ENCODE data around the gene PRR5. TPM values are rescaled to one million over a fixed set of nuclear protein-coding genes. Genes with fewer than 3 reads are reported as not detected.
A peak's percentile ranks its signal among the peaks of the same experiment; 100 is the strongest.

Gene PRR5
- total RNA-seq, 1 donor from 2014 or later, result 8.5 TPM

- peak in 1 of 2 donors; percentile 84 for DNase-seq (ENCODE audit: low read depth in 2 of 2)
Observed at GRCh38 chr22:44714703-44715350, 12.8 kb downstream of the PRR5 start.

- DNase-seq (ENCODE audit: low read depth in 2 of 2), result no peak
Observed at GRCh38 chr22:44718418-44718817, 16.4 kb downstream of the PRR5 start.

- DNase-seq (ENCODE audit: low read depth in 2 of 2), result no peak
Observed at GRCh38 chr22:44719586-44720368, 17.8 kb downstream of the PRR5 start.

GRCh38 chr22:44721213-44721612 is 19.2 kb downstream of the PRR5 start:
- no peak for DNase-seq (ENCODE audit: low read depth in 2 of 2)

DNA sequence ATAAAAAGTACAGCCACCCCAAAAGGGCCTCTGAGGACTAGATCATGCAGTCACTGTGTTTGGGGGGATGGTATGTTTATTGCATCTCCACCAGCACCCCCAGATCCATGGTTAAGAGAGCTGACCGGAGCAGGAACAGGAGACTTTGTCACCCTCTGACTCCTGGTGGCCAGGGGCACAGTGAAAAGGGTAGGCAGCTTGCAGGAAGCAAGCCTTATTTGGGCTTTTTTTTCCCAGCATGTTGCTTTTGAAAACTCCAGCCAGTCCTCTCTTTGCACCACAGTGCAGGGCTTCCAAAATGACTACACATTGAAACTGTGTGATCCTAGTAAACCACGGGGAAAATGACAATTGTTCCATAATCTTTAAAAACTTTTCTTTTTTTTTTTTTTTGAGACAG is 20.6 kb downstream of the PRR5 start:
- no peak for DNase-seq (ENCODE audit: low read depth in 2 of 2)

GRCh38 chr22:44723801-44724200 is 21.8 kb downstream of the PRR5 start:
- DNase-seq (ENCODE audit: low read depth in 2 of 2), result peak; percentile 35 to 39

- no peak for DNase-seq (ENCODE audit: low read depth in 2 of 2)
Observed at GRCh38 chr22:44724416-44724815, 22.4 kb downstream of the PRR5 start.

- DNase-seq (ENCODE audit: low read depth in 2 of 2), result no peak
Observed at GRCh38 chr22:44724859-44725258, 22.9 kb downstream of the PRR5 start.

- no peak for DNase-seq (ENCODE audit: low read depth in 2 of 2)
Observed at GRCh38 chr22:44726439-44726838, 24.4 kb downstream of the PRR5 start.

DNA sequence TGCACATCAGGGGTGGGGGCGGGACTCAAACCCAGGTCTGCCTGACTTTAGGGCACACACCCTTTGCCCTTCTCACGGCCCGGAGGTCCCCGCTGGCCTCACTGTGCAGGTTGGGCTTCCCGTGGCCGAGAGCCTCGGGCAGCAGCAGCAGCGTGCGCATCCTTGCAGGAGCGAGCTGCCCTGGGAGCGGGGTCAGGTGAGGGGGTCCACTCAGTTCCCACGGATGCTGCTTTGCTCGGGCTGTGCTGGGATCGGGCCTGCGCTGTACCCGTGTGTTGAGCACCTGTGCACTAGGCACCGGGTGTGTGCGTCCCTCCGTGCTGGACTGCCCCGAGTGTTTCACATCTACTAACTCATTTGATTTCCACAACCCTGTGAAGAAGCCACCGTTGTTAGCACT is 25.1 kb downstream of the PRR5 start:
- DNase-seq (ENCODE audit: low read depth in 2 of 2), result no peak

DNA sequence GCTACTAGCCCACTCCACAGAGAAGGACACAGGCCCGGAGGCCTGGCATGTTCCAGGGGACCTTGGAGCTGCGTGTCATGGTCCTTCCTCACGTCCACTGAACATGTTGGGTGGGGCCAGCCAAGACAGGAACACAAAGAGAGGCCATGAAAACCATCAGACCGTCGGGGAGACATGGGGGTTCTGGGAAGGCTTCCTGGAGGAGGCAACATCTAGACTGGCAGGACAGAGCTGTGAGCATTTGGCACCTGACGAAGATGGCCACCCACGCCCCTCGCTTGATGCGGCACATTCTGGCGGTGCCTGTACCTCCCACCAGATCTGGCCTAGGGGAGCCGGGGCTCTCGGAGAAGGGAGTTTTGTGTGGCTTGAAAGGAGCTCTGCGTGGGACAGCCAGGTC is 25.7 kb downstream of the PRR5 start:
- no peak for DNase-seq (ENCODE audit: low read depth in 2 of 2)

DNA sequence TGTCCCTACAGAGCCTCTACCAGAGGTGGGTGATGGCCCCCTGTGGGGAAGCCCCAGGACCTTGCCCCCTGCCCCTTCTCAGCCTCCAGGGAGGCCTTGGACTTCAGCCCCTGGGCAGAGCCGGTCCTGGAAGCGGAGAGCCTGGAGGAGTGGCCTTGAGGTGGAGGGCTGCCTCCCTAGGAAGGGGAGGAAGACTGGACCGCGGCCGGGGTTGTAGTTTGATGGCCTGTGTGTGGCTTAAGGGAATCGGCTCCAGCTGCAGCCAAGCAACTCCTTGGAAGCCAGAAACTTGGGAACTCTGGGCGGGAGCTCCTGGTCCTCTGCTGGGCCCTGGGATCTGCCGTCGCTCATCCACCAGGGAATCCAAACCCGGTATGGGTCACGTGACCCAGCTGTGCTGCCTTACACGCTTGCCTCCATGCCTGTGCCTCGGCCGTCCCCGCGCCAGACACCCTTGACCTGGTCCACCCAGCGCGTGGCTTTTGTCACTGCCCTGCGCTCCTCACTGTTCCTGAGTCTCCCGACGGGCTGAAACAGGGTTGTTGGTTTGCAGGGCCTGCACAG is 26.8 kb downstream of the PRR5 start:
- peak in 1 of 2 donors; percentile 25 for DNase-seq (ENCODE audit: low read depth in 2 of 2)

GRCh38 chr22:44729391-44730021 is 27.5 kb downstream of the PRR5 start:
- DNase-seq (ENCODE audit: low read depth in 2 of 2), result peak in 1 of 2 donors; percentile 88

GRCh38 chr22:44730022-44730393 is 28.0 kb downstream of the PRR5 start:
- DNase-seq (ENCODE audit: low read depth in 2 of 2), result no peak

- DNase-seq (ENCODE audit: low read depth in 2 of 2), result no peak
Observed at GRCh38 chr22:44730490-44731356, 28.7 kb downstream of the PRR5 start.

GRCh38 chr22:44731357-44731970 is 29.5 kb downstream of the PRR5 start:
- no peak for DNase-seq (ENCODE audit: low read depth in 2 of 2)

DNA sequence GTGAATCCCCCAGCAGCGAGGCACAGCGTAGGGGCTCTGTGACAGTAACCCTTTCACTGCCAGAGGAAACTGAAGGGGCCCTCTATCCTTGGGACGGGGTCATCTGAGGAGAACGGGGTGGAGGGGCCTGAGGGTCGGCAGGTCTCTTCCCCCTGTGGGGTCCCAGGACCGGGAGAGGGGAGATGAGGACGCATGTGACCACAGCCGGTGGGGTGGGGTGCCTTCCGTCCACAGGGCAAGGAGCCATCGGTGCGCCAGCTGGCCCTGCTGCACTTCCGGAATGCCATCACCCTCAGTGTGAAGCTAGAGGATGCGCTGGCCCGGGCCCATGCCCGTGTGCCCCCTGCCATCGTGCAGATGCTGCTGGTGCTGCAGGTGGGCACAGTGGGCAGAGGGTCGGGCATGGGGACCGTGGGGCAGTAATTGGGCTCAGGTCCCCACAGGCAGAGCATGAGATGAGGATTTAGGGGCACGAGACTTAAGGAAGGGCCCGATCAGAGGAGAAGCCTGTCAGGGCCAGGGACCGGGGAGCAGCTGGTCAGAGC is 30.1 kb downstream of the PRR5 start:
- no peak for DNase-seq (ENCODE audit: low read depth in 2 of 2)

GRCh38 chr22:44732661-44733060 is 30.7 kb downstream of the PRR5 start:
- no peak for DNase-seq (ENCODE audit: low read depth in 2 of 2)

GRCh38 chr22:44733426-44734106 is 31.6 kb downstream of the PRR5 start:
- no peak for DNase-seq (ENCODE audit: low read depth in 2 of 2)

DNA sequence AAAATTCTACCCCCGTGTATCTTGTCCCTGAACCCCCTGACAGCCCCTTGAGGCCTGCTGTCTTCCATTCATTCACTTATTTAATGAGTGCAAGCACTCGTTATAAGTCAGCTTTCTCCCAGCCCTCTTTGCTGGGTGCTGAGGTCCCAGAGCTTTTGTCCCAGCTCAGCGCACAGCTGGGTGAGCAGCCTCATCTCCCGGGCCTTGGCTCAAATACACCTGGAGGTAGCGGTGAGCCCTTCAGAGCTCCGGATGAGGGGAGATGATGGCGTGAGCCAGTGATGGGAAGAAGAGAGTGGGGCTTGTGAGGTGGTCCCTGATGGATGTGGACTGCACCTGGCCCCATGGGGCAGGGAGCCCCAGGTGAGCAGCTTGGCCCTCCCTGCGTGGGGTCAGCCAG is 32.3 kb downstream of the PRR5 start:
- no peak for DNase-seq (ENCODE audit: low read depth in 2 of 2)

Measured in lung microvascular endothelial cell (primary cell).